GM19025 (cell line): ENCODE results near the gene CDIP1.
"Not testable (repeated sequence)": the region's sequence is repeated elsewhere in the genome, so short reads cannot be mapped to it uniquely, and the experiment has no call there.

Source experiments
- ATAC-seq: cut with Tn5 transposase; IDR thresholded peaks from one replicate; pipeline ENCODE4 v1.9.1; 2021; ENCODE audit warnings: mild to moderate bottlenecking, low read depth, moderate library complexity; ENCODE audit not compliant: unreplicated experiment

The CDIP1 gene

GRCh38 chr16:4538350-4539235 lies at the start of gene CDIP1:
Gene CDIP1, minus strand, starts transcription at chr16:4538773. Its CDS starts 24,643 bp downstream, at chr16:4514130.
- ATAC-seq = peak; percentile 72

GRCh38 chr16:4586291-4586690 lies 47.7 kb upstream of the CDIP1 start:
- no peak for ATAC-seq

GRCh38 chr16:4583906-4584305 lies 45.3 kb upstream of the CDIP1 start:
- ATAC-seq = no peak

GRCh38 chr16:4580250-4580649 lies 41.7 kb upstream of the CDIP1 start:
- no peak for ATAC-seq

- ATAC-seq = no peak
Observed at GRCh38 chr16:4578961-4579530, 40.5 kb upstream of the CDIP1 start.

- ATAC-seq = no peak
Observed at GRCh38 chr16:4576008-4576407, 37.4 kb upstream of the CDIP1 start.

GRCh38 chr16:4574919-4575705 lies 36.5 kb upstream of the CDIP1 start:
- no peak for ATAC-seq

GRCh38 chr16:4573926-4574325 lies 35.4 kb upstream of the CDIP1 start:
- not testable (repeated sequence) for ATAC-seq

GRCh38 chr16:4572715-4573114 lies 34.1 kb upstream of the CDIP1 start:
- no peak for ATAC-seq

GRCh38 chr16:4570688-4571321 lies 32.2 kb upstream of the CDIP1 start:
- ATAC-seq = no peak

GRCh38 chr16:4570086-4570485 lies 31.5 kb upstream of the CDIP1 start:
- no peak for ATAC-seq

GRCh38 chr16:4566144-4566543 lies 27.6 kb upstream of the CDIP1 start:
- no peak for ATAC-seq

- ATAC-seq = no peak
Observed at GRCh38 chr16:4564661-4565267, 26.2 kb upstream of the CDIP1 start.

GRCh38 chr16:4561596-4561995 lies 23.0 kb upstream of the CDIP1 start:
- ATAC-seq = no peak

- ATAC-seq = no peak
Observed at GRCh38 chr16:4557973-4558372, 19.4 kb upstream of the CDIP1 start.

- ATAC-seq = no peak
Observed at GRCh38 chr16:4556580-4556979, 18.0 kb upstream of the CDIP1 start.

GRCh38 chr16:4556112-4556511 lies 17.5 kb upstream of the CDIP1 start, which contains the start of gene C16orf96:
Gene C16orf96, plus strand, starts transcription at chr16:4556340. Its CDS starts 150 bp downstream, at chr16:4556490.
- no peak for ATAC-seq

GRCh38 chr16:4552541-4552940 lies 14.0 kb upstream of the CDIP1 start:
- no peak for ATAC-seq

- ATAC-seq = no peak
Observed at GRCh38 chr16:4550591-4550990, 12.0 kb upstream of the CDIP1 start.

- no peak for ATAC-seq
Observed at GRCh38 chr16:4548124-4548523, 9.6 kb upstream of the CDIP1 start.
